ENCODE data around the gene EEFSEC. TPM values are rescaled to one million over a fixed set of nuclear protein-coding genes. Genes with fewer than 3 reads are reported as not detected.
A peak's percentile ranks its signal among the peaks of the same experiment; 100 is the strongest.

EEFSEC gene
- total RNA-seq, 1 experiment from 2014 or later = 9.5 TPM

DNA sequence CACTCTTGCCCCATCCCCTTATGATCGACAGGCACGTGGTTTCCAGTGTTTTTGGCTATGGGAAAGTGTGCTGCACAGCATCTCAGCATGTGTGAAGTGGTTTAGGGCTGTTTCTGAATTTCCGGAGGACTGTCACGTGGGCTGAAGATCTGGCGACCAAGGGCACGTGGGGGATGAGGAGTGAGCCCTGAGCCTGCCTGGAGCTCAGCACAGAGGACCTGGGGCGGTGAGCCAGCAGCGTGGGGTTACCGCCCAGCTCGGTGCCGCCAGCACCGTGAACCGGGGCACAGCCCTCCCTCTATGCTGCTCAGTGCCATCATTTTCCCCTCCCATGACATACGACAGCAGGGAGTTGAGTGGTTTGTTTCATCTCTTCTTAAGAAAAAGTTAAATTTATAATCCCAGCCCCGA, 163.2 kb downstream of the EEFSEC start:
- DNase-seq = peak; percentile 17
- Mint-ChIP-seq H3K9me3 (no peaks in the 10 kb centered on the region), H3K36me3 (ENCODE audit: insufficient read depth in 1 of 3, low read depth in 3 of 3) (no peaks in the 10 kb centered on the region; a peak in 1 of 7 replicates), H3K4me1 (peaks cover 2% of the 10 kb centered on the region in 2 experiments; a peak in 1 of 4 replicates), H3K27me3 (ENCODE audit: low read depth) (no peaks in the 10 kb centered on the region; the same call in none of the 2 replicates), H3K4me3 (no peak overlapping the region), H3K27ac (no peak overlapping the region)
- H2BK5ac ChIP-seq (ENCODE audit: insufficient read length, low read length) = no peak overlapping the region
- H3K79me1 ChIP-seq (ENCODE audit: insufficient read depth, low read depth, low read length, poor library complexity, severe bottlenecking) = no peaks in the 10 kb centered on the region
- no peak overlapping the region for H4K91ac ChIP-seq (ENCODE audit: insufficient read length, low read depth, low read length)
- TF ChIP-seq, protein P1, sequence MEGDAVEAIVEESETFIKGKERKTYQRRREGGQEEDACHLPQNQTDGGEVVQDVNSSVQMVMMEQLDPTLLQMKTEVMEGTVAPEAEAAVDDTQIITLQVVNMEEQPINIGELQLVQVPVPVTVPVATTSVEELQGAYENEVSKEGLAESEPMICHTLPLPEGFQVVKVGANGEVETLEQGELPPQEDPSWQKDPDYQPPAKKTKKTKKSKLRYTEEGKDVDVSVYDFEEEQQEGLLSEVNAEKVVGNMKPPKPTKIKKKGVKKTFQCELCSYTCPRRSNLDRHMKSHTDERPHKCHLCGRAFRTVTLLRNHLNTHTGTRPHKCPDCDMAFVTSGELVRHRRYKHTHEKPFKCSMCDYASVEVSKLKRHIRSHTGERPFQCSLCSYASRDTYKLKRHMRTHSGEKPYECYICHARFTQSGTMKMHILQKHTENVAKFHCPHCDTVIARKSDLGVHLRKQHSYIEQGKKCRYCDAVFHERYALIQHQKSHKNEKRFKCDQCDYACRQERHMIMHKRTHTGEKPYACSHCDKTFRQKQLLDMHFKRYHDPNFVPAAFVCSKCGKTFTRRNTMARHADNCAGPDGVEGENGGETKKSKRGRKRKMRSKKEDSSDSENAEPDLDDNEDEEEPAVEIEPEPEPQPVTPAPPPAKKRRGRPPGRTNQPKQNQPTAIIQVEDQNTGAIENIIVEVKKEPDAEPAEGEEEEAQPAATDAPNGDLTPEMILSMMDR (conservative IDR thresholded peaks at IDR 0.05) = no peak
- H4K20me1 ChIP-seq (ENCODE audit: control insufficient read depth, insufficient read depth, insufficient read length) = peaks cover 2% of the 10 kb centered on the region
- no peak overlapping the region for H3K4ac ChIP-seq (ENCODE audit: low read depth, low read length)
- no peak overlapping the region for H2BK20ac ChIP-seq (ENCODE audit: low read depth, low read length, poor library complexity, severe bottlenecking)
- WGBS (ENCODE audit: extremely low coverage, insufficient read length, low lambda C conversion rate) = no CpG with 5 or more reads among the region's 15 CpGs
- H2AFZ ChIP-seq (ENCODE audit: low read length) = no peak overlapping the region
- no peak overlapping the region for H3T11ph ChIP-seq (ENCODE audit: low read length)
- no peaks in the 10 kb centered on the region for H3K79me2 ChIP-seq (ENCODE audit: insufficient read depth, low read length)
- H3K4me1 ChIP-seq (ENCODE audit: insufficient read depth, low read length) = no peaks in the 10 kb centered on the region
- H4K8ac ChIP-seq (replicated peaks; ENCODE audit: insufficient read length, low read depth, low read length) = no peak overlapping the region
- H3K27ac ChIP-seq (ENCODE audit: insufficient read length, low read depth, low read length) = no peak overlapping the region
- H3K23ac ChIP-seq (ENCODE audit: insufficient read length, low read depth, low read length) = no peak overlapping the region
- H3K23me2 ChIP-seq (ENCODE audit: insufficient read length, low read depth, low read length, poor library complexity, severe bottlenecking) = no peaks in the 10 kb centered on the region
- no peak overlapping the region for H4K5ac ChIP-seq (ENCODE audit: insufficient read length, low read depth, low read length)
- H3K9ac ChIP-seq (ENCODE audit: extremely low read depth, insufficient read length, low read length) = no peak overlapping the region
- H3K18ac ChIP-seq (ENCODE audit: insufficient read length, low read depth, low read length) = no peak overlapping the region
- no peak overlapping the region for H3K56ac ChIP-seq (ENCODE audit: insufficient read length, low read depth, low read length)
- H3K14ac ChIP-seq (ENCODE audit: insufficient read depth, low read length) = no peak overlapping the region
- H3K9me3 ChIP-seq (ENCODE audit: control insufficient read depth, low read depth, low read length) = no peaks in the 10 kb centered on the region
- no peak overlapping the region for H2BK15ac ChIP-seq (ENCODE audit: low read depth, low read length)
- no peaks in the 10 kb centered on the region for H3K27me3 ChIP-seq (ENCODE audit: insufficient read depth, low read length)
- H2BK120ac ChIP-seq (ENCODE audit: low read depth, low read length, poor library complexity, severe bottlenecking) = no peak overlapping the region
- H3K4me2 ChIP-seq (ENCODE audit: insufficient read depth, insufficient read length, low read length) = no peak overlapping the region
- no peak overlapping the region for H2BK12ac ChIP-seq (ENCODE audit: insufficient read length, low read depth, low read length)
- H2AK5ac ChIP-seq (ENCODE audit: insufficient read length, low read length) = no peak overlapping the region
